Suprapubic skin (tissue), 4 donors: Measurements from ENCODE around the gene GSTA1. TPM values are rescaled to one million over a fixed set of nuclear protein-coding genes. Genes with fewer than 3 reads are reported as not detected.
"Not testable (repeated sequence)": the region's sequence is repeated elsewhere in the genome, so short reads cannot be mapped to it uniquely, and the experiment has no call there.

Experiments
- DNase-seq, 2 donors: peaks; one replicate each; pipeline ENCODE4 v3.0.0-alpha.2; 2019; ENCODE audit warnings: low spot score in 2 of 2
- H3K27ac ChIP-seq: fragments of 200-600 bp; sonication (generic); one replicate; pipeline ENCODE4 v1.5.1; 2019
- H3K27me3 ChIP-seq: fragments of 200-600 bp; sonication (generic); one replicate; pipeline ENCODE4 v1.5.1; 2019
- H3K36me3 ChIP-seq: fragments of 200-600 bp; sonication (generic); one replicate; pipeline ENCODE4 v1.5.1; 2019
- H3K4me1 ChIP-seq: fragments of 200-600 bp; sonication (generic); one replicate; pipeline ENCODE4 v1.5.1; 2019
- H3K4me3 ChIP-seq: fragments of 200-600 bp; sonication (generic); one replicate; pipeline ENCODE4 v1.5.1; 2019; ENCODE audit warnings: mild to moderate bottlenecking
- H3K9me3 ChIP-seq: fragments of 200-600 bp; sonication (generic); one replicate; pipeline ENCODE4 v1.5.1; 2019
- EP300 ChIP-seq: sonication (generic); formaldehyde crosslinking; IDR thresholded peaks from one replicate; pipeline ENCODE4 v1.6.1; 2017; ENCODE audit warnings: antibody characterized with exemption
- POLR2A ChIP-seq, 2 donors: fragments of 450-650 bp; IDR thresholded peaks; one replicate each; pipeline ENCODE4 v1.6.1; 2017; ENCODE audit warnings: antibody characterized with exemption in 2 of 2, mild to moderate bottlenecking in 2 of 2, moderate library complexity in 2 of 2
- POLR2AphosphoS5 ChIP-seq, 3 donors: sonication (generic); formaldehyde crosslinking; IDR thresholded peaks; one replicate each; pipeline ENCODE4 v1.6.1; 2017; ENCODE audit warnings: antibody characterized with exemption in 3 of 3
- WGBS: methylation state at CpG from one replicate; pipeline ENCODE4 v1.1.5; 2018; 5-methylcytosine and 5-hydroxymethylcytosine counted together
- total RNA-seq, 4 donors: library from RNA; depleted of rRNA; stranded (reverse); fragments of >200 nt; gene quantifications; one replicate each; pipeline ENCODE4 v1.1.0, GENCODE V29; 2016
- TF ChIP-seq, protein P1 (sequence below), 2 donors: fragments of 200-600 bp in 1 of 2; fragments of 450-650 bp in 1 of 2; sonication (generic) in 1 of 2; IDR thresholded peaks; one replicate each; pipeline ENCODE4 v1.5.1; 2016 to 2019; ENCODE audit warnings: antibody characterized with exemption in 2 of 2, mild to moderate bottlenecking in 1 of 2, moderate library complexity in 1 of 2

GSTA1 gene
- total RNA-seq, 4 donors from 2014 or later = not detected

DNA sequence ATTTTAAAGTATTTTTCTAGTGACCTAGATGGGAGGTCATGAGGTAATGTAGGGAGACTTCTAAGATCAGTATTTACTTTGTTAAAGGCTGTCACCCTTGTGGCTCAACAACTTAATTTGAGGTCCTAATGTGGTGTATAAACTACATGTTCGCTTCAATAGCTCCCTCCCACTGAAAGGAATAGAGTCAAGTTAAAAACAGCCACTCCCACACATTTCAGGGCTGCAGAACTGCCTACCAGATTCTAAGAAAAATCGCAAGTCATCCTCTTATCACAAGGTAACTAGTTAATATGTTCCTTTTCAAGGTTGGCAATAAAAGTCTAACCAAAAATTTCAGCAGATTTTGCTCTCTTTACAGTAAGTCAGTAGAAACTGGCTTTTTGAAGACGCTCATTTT, 15.1 kb downstream of the GSTA1 start:
- no peak for TF ChIP-seq POLR2AphosphoS5 (IDR thresholded peaks at IDR 0.05)
- no peak for TF ChIP-seq POLR2A (IDR thresholded peaks at IDR 0.05)
- TF ChIP-seq EP300 = no peak
- TF ChIP-seq, protein P1, sequence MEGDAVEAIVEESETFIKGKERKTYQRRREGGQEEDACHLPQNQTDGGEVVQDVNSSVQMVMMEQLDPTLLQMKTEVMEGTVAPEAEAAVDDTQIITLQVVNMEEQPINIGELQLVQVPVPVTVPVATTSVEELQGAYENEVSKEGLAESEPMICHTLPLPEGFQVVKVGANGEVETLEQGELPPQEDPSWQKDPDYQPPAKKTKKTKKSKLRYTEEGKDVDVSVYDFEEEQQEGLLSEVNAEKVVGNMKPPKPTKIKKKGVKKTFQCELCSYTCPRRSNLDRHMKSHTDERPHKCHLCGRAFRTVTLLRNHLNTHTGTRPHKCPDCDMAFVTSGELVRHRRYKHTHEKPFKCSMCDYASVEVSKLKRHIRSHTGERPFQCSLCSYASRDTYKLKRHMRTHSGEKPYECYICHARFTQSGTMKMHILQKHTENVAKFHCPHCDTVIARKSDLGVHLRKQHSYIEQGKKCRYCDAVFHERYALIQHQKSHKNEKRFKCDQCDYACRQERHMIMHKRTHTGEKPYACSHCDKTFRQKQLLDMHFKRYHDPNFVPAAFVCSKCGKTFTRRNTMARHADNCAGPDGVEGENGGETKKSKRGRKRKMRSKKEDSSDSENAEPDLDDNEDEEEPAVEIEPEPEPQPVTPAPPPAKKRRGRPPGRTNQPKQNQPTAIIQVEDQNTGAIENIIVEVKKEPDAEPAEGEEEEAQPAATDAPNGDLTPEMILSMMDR (IDR thresholded peaks at IDR 0.05) = no peak
- DNase-seq = no peak
- no peak overlapping the region for H3K4me3 ChIP-seq
- no peaks in the 10 kb centered on the region for H3K4me1 ChIP-seq
- no peaks in the 10 kb centered on the region for H3K9me3 ChIP-seq
- no peaks in the 10 kb centered on the region for H3K27me3 ChIP-seq
- 58% methylated on average over 3 of the region's 3 CpGs for WGBS
- H3K36me3 ChIP-seq = no peaks in the 10 kb centered on the region
- no peak overlapping the region for H3K27ac ChIP-seq

GRCh38 chr6:52787917-52788316, 15.7 kb downstream of the GSTA1 start:
- no peaks in the 10 kb centered on the region for H3K27me3 ChIP-seq
- H3K4me1 ChIP-seq = no peaks in the 10 kb centered on the region
- no peak for TF ChIP-seq POLR2AphosphoS5 (IDR thresholded peaks at IDR 0.05)
- no peak for TF ChIP-seq EP300
- TF ChIP-seq, protein P1 (IDR thresholded peaks at IDR 0.05) = no peak
- no peak for TF ChIP-seq POLR2A (IDR thresholded peaks at IDR 0.05)
- no peak overlapping the region for H3K4me3 ChIP-seq
- no peak overlapping the region for H3K27ac ChIP-seq
- H3K9me3 ChIP-seq = no peaks in the 10 kb centered on the region
- WGBS = 54% methylated on average over 3 of the region's 3 CpGs
- no peak for DNase-seq
- H3K36me3 ChIP-seq = no peaks in the 10 kb centered on the region

- TF ChIP-seq, protein P1 (IDR thresholded peaks at IDR 0.05) = no peak
- TF ChIP-seq POLR2A (IDR thresholded peaks at IDR 0.05) = no peak
- no peak for TF ChIP-seq EP300
- TF ChIP-seq POLR2AphosphoS5 (IDR thresholded peaks at IDR 0.05) = no peak
- no peaks in the 10 kb centered on the region for H3K36me3 ChIP-seq
- H3K27ac ChIP-seq = no peak overlapping the region
- WGBS = 98% methylated on average over 16 of the region's 24 CpGs
- no peaks in the 10 kb centered on the region for H3K27me3 ChIP-seq
- DNase-seq = no peak
- H3K9me3 ChIP-seq = no peaks in the 10 kb centered on the region
- no peaks in the 10 kb centered on the region for H3K4me1 ChIP-seq
- no peak overlapping the region for H3K4me3 ChIP-seq
Observed at GRCh38 chr6:52786249-52786956, 17.2 kb downstream of the GSTA1 start.

DNA sequence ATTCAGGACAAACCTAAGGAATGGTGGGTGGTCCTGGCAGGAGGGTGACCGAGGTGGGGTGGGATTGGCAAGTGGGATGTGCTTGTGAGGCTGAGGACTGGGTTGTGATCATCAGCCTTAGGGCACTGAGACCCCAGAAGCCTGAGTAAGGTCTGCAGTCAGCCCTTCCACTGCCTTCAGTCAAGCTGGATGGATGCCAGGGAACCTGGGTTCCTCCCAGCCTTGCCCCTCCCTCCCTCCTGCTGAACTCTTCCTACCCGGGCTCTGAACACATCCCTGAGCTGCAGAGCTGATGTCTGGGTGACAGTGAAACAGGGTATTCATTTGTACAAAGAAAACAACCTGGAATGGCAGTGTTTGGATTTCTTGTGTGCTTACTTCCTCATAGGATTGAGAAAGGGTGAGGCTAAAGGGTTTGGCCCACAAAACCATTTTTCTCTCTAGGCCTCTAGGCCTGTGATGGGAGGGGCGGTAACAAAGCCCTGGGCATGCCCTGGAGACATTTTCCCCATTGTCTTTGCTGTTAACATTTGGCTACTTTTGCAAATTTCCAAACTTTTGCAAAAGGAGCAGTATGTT, 20.8 kb downstream of the GSTA1 start:
- H3K4me3 ChIP-seq, H3K27ac ChIP-seq, H3K9me3 ChIP-seq, H3K27me3 ChIP-seq, DNase-seq, H3K36me3 ChIP-seq, H3K4me1 ChIP-seq: not testable (repeated sequence)
- WGBS = 10% methylated on average over 3 of the region's 3 CpGs

- H3K27ac ChIP-seq = not testable (repeated sequence)
Observed at GRCh38 chr6:52782209-52782608, 21.4 kb downstream of the GSTA1 start.

GRCh38 chr6:52779237-52779636, 24.4 kb downstream of the GSTA1 start:
- H3K27ac ChIP-seq = no peak overlapping the region
- H3K36me3 ChIP-seq = no peaks in the 10 kb centered on the region
- 17% methylated on average over 1 of the region's 1 CpG for WGBS
- H3K27me3 ChIP-seq = peaks cover 3% of the 10 kb centered on the region
- H3K4me1 ChIP-seq = no peaks in the 10 kb centered on the region
- TF ChIP-seq, protein P1 (IDR thresholded peaks at IDR 0.05) = no peak
- TF ChIP-seq POLR2AphosphoS5 (IDR thresholded peaks at IDR 0.05) (no peak), POLR2A (IDR thresholded peaks at IDR 0.05) (no peak), EP300 (no peak)
- no peak for DNase-seq
- no peak overlapping the region for H3K4me3 ChIP-seq
- H3K9me3 ChIP-seq = no peaks in the 10 kb centered on the region

More at GRCh38 chr6:52782209-52782608, 21.4 kb downstream of the GSTA1 start:
- H3K4me3 ChIP-seq, DNase-seq, H3K4me1 ChIP-seq, H3K36me3 ChIP-seq, H3K9me3 ChIP-seq, H3K27me3 ChIP-seq: not testable (repeated sequence)

- H3K27me3 ChIP-seq, H3K4me1 ChIP-seq, H3K36me3 ChIP-seq, H3K9me3 ChIP-seq, H3K27ac ChIP-seq, DNase-seq, H3K4me3 ChIP-seq: not testable (repeated sequence)
- WGBS = 92% methylated on average over 9 of the region's 9 CpGs
Observed at GRCh38 chr6:52776711-52777351, 26.8 kb downstream of the GSTA1 start.

DNA sequence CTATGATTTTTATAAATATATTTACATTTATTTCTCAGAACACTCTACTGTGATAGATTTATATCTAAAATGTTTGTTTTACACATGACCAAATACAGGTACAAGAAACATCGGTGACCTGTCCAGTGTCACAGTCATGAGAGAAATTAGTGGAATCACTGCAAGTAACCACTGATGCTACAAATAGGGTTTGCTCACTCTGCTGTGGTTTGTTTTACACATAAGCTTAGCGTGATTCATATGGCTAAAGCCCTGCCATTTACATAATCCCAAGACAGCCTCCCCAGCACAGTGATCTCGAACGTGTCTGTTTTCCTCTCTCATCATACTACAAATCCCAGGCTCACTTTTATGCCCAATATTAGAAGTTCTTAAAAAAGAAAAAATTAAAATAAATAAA, 34.2 kb downstream of the GSTA1 start:
- not testable (repeated sequence) for H3K27ac ChIP-seq, DNase-seq, H3K4me1 ChIP-seq, H3K4me3 ChIP-seq, H3K9me3 ChIP-seq, H3K36me3 ChIP-seq, H3K27me3 ChIP-seq
- 72% methylated on average over 4 of the region's 4 CpGs for WGBS

- H3K27ac ChIP-seq, H3K36me3 ChIP-seq, H3K27me3 ChIP-seq, H3K4me1 ChIP-seq, H3K9me3 ChIP-seq, DNase-seq, H3K4me3 ChIP-seq: not testable (repeated sequence)
Observed at GRCh38 chr6:52767658-52768057, 36.0 kb downstream of the GSTA1 start.
